ENCODE measurements around the gene PWWP2A. TPM values are rescaled to one million over a fixed set of nuclear protein-coding genes. Genes with fewer than 3 reads are reported as not detected.

The PWWP2A gene
- polyA plus RNA-seq, 1 donor = 26.4 TPM

DNA sequence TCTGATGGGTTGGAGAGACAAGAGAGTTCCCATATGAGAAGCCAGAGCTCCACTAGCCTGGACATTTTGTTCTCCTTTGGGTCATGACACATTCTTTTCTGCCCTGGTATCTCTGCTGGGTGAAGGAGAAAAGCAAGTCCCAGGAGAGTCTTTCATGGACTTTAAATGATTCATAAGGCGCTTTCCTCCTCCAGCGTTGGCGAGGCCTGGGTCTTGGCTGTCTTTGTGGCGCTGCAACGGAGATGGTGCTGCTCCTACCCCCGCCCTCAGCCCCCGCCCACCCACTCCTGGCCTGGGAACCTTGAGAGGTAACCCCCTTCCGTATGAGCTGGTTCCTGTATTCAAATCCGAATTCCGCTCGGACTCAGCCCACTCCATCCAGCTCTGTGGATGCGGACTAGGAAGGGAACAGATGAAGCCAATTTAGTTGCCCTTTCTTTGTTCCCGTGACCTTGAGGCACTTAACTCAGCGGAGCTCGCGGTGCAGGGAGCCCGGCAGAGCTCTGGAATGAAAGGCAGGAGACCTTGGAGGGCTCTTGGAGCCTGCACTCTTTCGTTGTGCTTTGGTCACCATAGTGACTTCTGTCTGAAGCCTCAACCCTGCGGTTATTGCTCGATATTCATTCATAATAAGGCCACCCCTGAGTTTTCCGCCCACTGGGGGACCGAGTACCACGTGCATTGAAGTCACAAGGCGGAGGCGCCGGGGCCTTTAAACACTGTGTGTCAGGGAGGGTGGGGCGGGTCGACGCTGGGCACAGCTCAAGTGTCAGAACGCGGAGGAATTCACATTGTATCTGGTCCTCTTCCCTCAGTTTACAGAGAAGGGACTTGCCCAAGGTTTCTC is 14.0 kb upstream of the PWWP2A start:
- Histone ChIP-seq H3K36me3 (ENCODE audit: control insufficient read depth, insufficient read depth, low read length) (no peaks in the 10 kb centered on the region), H3K4me1 (ENCODE audit: control insufficient read depth, insufficient read depth, low read length) (peaks cover 2% of the 10 kb centered on the region), H3K9me3 (ENCODE audit: control insufficient read depth, low read depth, low read length) (no peaks in the 10 kb centered on the region), H3K27ac (ENCODE audit: low read length) (no peak overlapping the region), H3K27me3 (ENCODE audit: control insufficient read depth, insufficient read depth, low read length) (no peaks in the 10 kb centered on the region), H3K4me3 (ENCODE audit: low read length) (peak overlapping the region; percentile 16)
- peak; percentile 49 to 76 for DNase-seq
- no CpG with 5 or more reads among the region's 31 CpGs for WGBS (ENCODE audit: insufficient coverage, low lambda C conversion rate)

- no peak overlapping the region for H3K4me3 ChIP-seq (ENCODE audit: low read length)
- WGBS (ENCODE audit: insufficient coverage, low lambda C conversion rate) = no CpG with 5 or more reads among the region's 6 CpGs
- no peak for DNase-seq
Measured at GRCh38 chr5:160129841-160130240, 10.6 kb upstream of the PWWP2A start.

DNA sequence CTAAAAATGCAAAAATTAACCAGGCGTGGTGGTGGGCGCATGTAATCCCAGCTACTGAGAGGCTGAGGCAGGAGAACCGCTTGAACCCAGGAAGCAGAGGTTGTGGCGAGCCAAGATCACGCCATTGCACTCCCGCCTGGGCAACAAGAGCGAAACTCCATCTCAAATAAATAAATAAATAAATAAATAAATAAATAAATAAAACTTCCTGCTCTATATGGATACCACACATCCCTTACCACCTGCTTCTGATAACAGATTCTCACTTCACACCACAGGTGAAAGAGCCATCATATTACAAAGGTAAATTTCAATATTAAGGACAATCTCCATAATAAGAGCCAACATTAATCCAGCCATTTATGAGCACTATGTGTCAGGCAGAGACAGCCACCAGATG is 9.4 kb upstream of the PWWP2A start:
- no peaks in the 10 kb centered on the region for H3K27me3 ChIP-seq (ENCODE audit: control insufficient read depth, insufficient read depth, low read length)
- no peak overlapping the region for H3K4me3 ChIP-seq (ENCODE audit: low read length)
- no CpG with 5 or more reads among the region's 7 CpGs for WGBS (ENCODE audit: insufficient coverage, low lambda C conversion rate)
- no peaks in the 10 kb centered on the region for H3K9me3 ChIP-seq (ENCODE audit: control insufficient read depth, low read depth, low read length)
- H3K4me1 ChIP-seq (ENCODE audit: control insufficient read depth, insufficient read depth, low read length) = no peaks in the 10 kb centered on the region
- no peak overlapping the region for H3K27ac ChIP-seq (ENCODE audit: low read length)
- no peaks in the 10 kb centered on the region for H3K36me3 ChIP-seq (ENCODE audit: control insufficient read depth, insufficient read depth, low read length)
- DNase-seq = no peak

More at GRCh38 chr5:160129841-160130240, 10.6 kb upstream of the PWWP2A start:
- peaks cover 2% of the 10 kb centered on the region for H3K4me1 ChIP-seq (ENCODE audit: control insufficient read depth, insufficient read depth, low read length)
- H3K27me3 ChIP-seq (ENCODE audit: control insufficient read depth, insufficient read depth, low read length) = no peaks in the 10 kb centered on the region
- H3K9me3 ChIP-seq (ENCODE audit: control insufficient read depth, low read depth, low read length) = no peaks in the 10 kb centered on the region
- H3K27ac ChIP-seq (ENCODE audit: low read length) = no peak overlapping the region
- H3K36me3 ChIP-seq (ENCODE audit: control insufficient read depth, insufficient read depth, low read length) = no peaks in the 10 kb centered on the region

DNA sequence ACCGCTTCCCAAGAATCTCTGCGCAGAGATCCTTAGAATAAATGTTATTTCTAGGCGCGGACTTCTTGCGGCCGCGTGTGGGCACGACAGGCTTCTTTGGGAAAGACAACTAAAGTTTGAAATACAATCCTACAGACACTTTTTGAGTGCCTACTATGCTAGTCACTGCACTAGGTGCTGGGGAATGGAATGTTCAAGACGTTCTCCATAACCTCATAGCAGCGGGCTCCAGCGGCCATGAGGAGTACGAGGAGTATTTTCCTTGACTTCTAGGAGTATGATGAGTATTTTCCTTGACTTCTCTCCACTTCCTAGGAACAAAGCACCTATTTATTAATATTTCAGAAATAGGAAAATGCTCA is 636 bp upstream of the PWWP2A start:
- Histone ChIP-seq H3K4me3 (ENCODE audit: low read length) (no peak overlapping the region), H3K4me1 (ENCODE audit: control insufficient read depth, insufficient read depth, low read length) (no peaks in the 10 kb centered on the region), H3K9me3 (ENCODE audit: control insufficient read depth, low read depth, low read length) (no peaks in the 10 kb centered on the region), H3K36me3 (ENCODE audit: control insufficient read depth, insufficient read depth, low read length) (peaks cover 12% of the 10 kb centered on the region), H3K27me3 (ENCODE audit: control insufficient read depth, insufficient read depth, low read length) (no peaks in the 10 kb centered on the region), H3K27ac (ENCODE audit: low read length) (no peak overlapping the region)
- no CpG with 5 or more reads among the region's 12 CpGs for WGBS (ENCODE audit: insufficient coverage, low lambda C conversion rate)
- no peak for DNase-seq

GRCh38 chr5:160118349-160119141 is 705 bp downstream of the PWWP2A start:
- H3K4me1 ChIP-seq (ENCODE audit: control insufficient read depth, insufficient read depth, low read length) = no peaks in the 10 kb centered on the region
- peaks cover 19% of the 10 kb centered on the region for H3K36me3 ChIP-seq (ENCODE audit: control insufficient read depth, insufficient read depth, low read length)
- H3K27me3 ChIP-seq (ENCODE audit: control insufficient read depth, insufficient read depth, low read length) = no peaks in the 10 kb centered on the region
- no peaks in the 10 kb centered on the region for H3K9me3 ChIP-seq (ENCODE audit: control insufficient read depth, low read depth, low read length)
- H3K27ac ChIP-seq (ENCODE audit: low read length) = peak overlapping the region; percentile 93
- peak; percentile 26 to 73 for DNase-seq
- no CpG with 5 or more reads among the region's 79 CpGs for WGBS (ENCODE audit: insufficient coverage, low lambda C conversion rate)
- H3K4me3 ChIP-seq (ENCODE audit: low read length) = peak overlapping the region; percentile 77

DNA sequence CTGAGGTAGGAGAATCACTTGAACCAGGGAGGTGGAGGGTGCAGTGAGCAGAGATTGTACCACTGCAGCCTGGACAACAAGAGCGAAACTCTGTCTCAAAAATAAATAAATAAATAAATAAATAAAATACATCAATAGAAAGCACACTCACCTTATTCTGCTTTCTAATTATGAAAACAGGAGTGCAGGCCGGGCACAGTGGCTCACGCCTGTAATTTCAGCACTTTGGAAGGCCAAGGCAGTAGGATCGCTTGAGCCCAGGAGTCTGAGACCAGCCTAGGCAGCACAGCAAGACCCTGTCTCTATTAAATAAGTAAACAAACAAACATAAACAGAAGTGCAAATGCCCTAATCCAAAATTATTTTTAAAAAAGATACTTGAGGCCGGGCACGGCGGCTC is 2.3 kb downstream of the PWWP2A start:
- no peaks in the 10 kb centered on the region for H3K4me1 ChIP-seq (ENCODE audit: control insufficient read depth, insufficient read depth, low read length)
- WGBS (ENCODE audit: insufficient coverage, low lambda C conversion rate) = 100% methylated on average over 3 of the region's 7 CpGs
- H3K36me3 ChIP-seq (ENCODE audit: control insufficient read depth, insufficient read depth, low read length) = peaks cover 34% of the 10 kb centered on the region

GRCh38 chr5:160108124-160108523 is 11.1 kb downstream of the PWWP2A start:
- H3K36me3 ChIP-seq (ENCODE audit: control insufficient read depth, insufficient read depth, low read length) = peaks cover 34% of the 10 kb centered on the region
- no peaks in the 10 kb centered on the region for H3K4me1 ChIP-seq (ENCODE audit: control insufficient read depth, insufficient read depth, low read length)
- no peak overlapping the region for H3K4me3 ChIP-seq (ENCODE audit: low read length)
- H3K27ac ChIP-seq (ENCODE audit: low read length) = no peak overlapping the region
- WGBS (ENCODE audit: insufficient coverage, low lambda C conversion rate) = no CpG with 5 or more reads among the region's 2 CpGs
- H3K9me3 ChIP-seq (ENCODE audit: control insufficient read depth, low read depth, low read length) = no peaks in the 10 kb centered on the region
- DNase-seq = no peak
- H3K27me3 ChIP-seq (ENCODE audit: control insufficient read depth, insufficient read depth, low read length) = no peaks in the 10 kb centered on the region

More for the DNA sequence above, 2.3 kb downstream of the PWWP2A start:
- Histone ChIP-seq H3K9me3 (ENCODE audit: control insufficient read depth, low read depth, low read length) (no peaks in the 10 kb centered on the region), H3K27me3 (ENCODE audit: control insufficient read depth, insufficient read depth, low read length) (no peaks in the 10 kb centered on the region), H3K4me3 (ENCODE audit: low read length) (no peak overlapping the region), H3K27ac (ENCODE audit: low read length) (no peak overlapping the region)
- DNase-seq = no peak

DNA sequence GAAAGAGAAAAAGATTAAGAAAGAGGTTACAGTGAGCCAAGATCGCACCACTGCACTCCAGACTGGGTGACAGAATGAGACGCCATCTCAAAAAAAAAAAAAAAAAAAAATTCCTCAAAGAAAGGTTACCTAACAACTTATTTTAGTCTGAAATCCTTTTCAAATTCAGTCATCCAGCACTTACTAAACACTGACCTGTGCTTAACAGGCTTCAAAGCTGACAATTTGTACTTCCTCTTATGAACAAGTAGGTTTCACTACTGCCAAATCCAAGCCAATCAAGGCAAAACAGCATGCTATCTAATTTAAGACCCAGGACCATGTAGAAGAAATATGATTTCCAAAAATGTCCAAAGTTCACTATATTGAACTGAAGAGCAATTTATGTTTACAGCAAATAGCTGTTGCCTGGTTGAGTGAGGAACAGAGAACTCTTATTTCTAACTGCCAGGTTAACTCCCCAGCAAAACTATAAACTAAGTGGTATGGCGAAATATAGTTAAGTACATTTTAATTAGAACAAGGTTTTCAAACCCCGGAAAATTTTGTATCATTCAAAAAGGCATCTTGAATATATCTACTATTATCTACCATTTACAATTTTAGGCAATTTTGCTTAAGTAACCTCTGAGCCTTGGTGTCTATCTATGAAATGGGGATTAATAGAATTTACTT is 13.4 kb downstream of the PWWP2A start:
- WGBS (ENCODE audit: insufficient coverage, low lambda C conversion rate) = 83% methylated on average over 1 of the region's 4 CpGs
- Histone ChIP-seq H3K27ac (ENCODE audit: low read length) (no peak overlapping the region), H3K4me3 (ENCODE audit: low read length) (no peak overlapping the region), H3K36me3 (ENCODE audit: control insufficient read depth, insufficient read depth, low read length) (peaks cover 19% of the 10 kb centered on the region), H3K4me1 (ENCODE audit: control insufficient read depth, insufficient read depth, low read length) (no peaks in the 10 kb centered on the region), H3K9me3 (ENCODE audit: control insufficient read depth, low read depth, low read length) (no peaks in the 10 kb centered on the region), H3K27me3 (ENCODE audit: control insufficient read depth, insufficient read depth, low read length) (no peaks in the 10 kb centered on the region)
- no peak for DNase-seq

GRCh38 chr5:160097991-160098390 is 21.3 kb downstream of the PWWP2A start:
- Histone ChIP-seq H3K36me3 (ENCODE audit: control insufficient read depth, insufficient read depth, low read length) (peaks cover 18% of the 10 kb centered on the region), H3K4me3 (ENCODE audit: low read length) (no peak overlapping the region), H3K4me1 (ENCODE audit: control insufficient read depth, insufficient read depth, low read length) (no peaks in the 10 kb centered on the region), H3K9me3 (ENCODE audit: control insufficient read depth, low read depth, low read length) (no peaks in the 10 kb centered on the region), H3K27me3 (ENCODE audit: control insufficient read depth, insufficient read depth, low read length) (no peaks in the 10 kb centered on the region), H3K27ac (ENCODE audit: low read length) (no peak overlapping the region)
- WGBS (ENCODE audit: insufficient coverage, low lambda C conversion rate) = 93% methylated on average over 3 of the region's 4 CpGs
- no peak for DNase-seq

GRCh38 chr5:160096178-160096577 is 23.1 kb downstream of the PWWP2A start:
- Histone ChIP-seq H3K27ac (ENCODE audit: low read length) (no peak overlapping the region), H3K27me3 (ENCODE audit: control insufficient read depth, insufficient read depth, low read length) (no peaks in the 10 kb centered on the region)
- WGBS (ENCODE audit: insufficient coverage, low lambda C conversion rate) = no CpG with 5 or more reads among the region's 2 CpGs

More at GRCh38 chr5:160096178-160096577, 23.1 kb downstream of the PWWP2A start:
- H3K36me3 ChIP-seq (ENCODE audit: control insufficient read depth, insufficient read depth, low read length) = peaks cover 34% of the 10 kb centered on the region
- no peak overlapping the region for H3K4me3 ChIP-seq (ENCODE audit: low read length)
- H3K9me3 ChIP-seq (ENCODE audit: control insufficient read depth, low read depth, low read length) = no peaks in the 10 kb centered on the region
- H3K4me1 ChIP-seq (ENCODE audit: control insufficient read depth, insufficient read depth, low read length) = no peaks in the 10 kb centered on the region
- DNase-seq = no peak

All from large intestine (tissue), 3 donors.